PC-3 (cell line): ENCODE data around the gene TUBB. TPM values are rescaled to one million over a fixed set of nuclear protein-coding genes. Genes with fewer than 3 reads are reported as not detected.

Source experiments
- ATAC-seq: fragments of 200-7000 bp; cut with Tn5 transposase; 2 replicates; pipeline ENCODE4 v1.9.1; 2020; ENCODE audit warnings: mild to moderate bottlenecking, moderate library complexity
- BruUV-seq: library from RNA; stranded (reverse); fragments of 400-500 nt; replicated peaks from 2 replicates; lab custom pipeline; 2021; lab: Mats Ljungman, UMichigan
- CTCF ChIA-PET: fragments of 300-600 bp; sonication (Branson Sonifier 250); formaldehyde crosslinking; loops from one replicate; lab custom pipeline; 2022; ENCODE audit warnings: antibody characterized with exemption; lab: Charles Lee
- POLR2A ChIA-PET: fragments of 300-600 bp; sonication (Branson Sonifier 250); formaldehyde crosslinking; loops from one replicate; lab custom pipeline; 2022; ENCODE audit warnings: antibody characterized with exemption; ENCODE audit not compliant: unreplicated experiment; lab: Charles Lee
- DNase-seq: peaks from one replicate; pipeline ENCODE4 v3.0.0-alpha.2; 2015
- H2AFZ ChIP-seq: fragments of 300-600 bp; sonication (generic); 2 replicates; pipeline ENCODE4 v1.6.0; 2016; ENCODE audit warnings: antibody characterized with exemption, low read length
- H3F3A ChIP-seq: fragments of 300-600 bp; sonication (generic); one replicate; pipeline ENCODE4 v1.6.0; 2017; ENCODE audit warnings: antibody characterized with exemption, low read length, control low read depth, mild to moderate bottlenecking; ENCODE audit not compliant: unreplicated experiment
- H3K27ac ChIP-seq: fragments of 300-600 bp; sonication (generic); 2 replicates; pipeline ENCODE4 v1.5.1; 2016; ENCODE audit warnings: mild to moderate bottlenecking, low read length
- H3K27me3 ChIP-seq: fragments of 300-600 bp; sonication (generic); 2 replicates; pipeline ENCODE4 v1.6.1; 2016; ENCODE audit warnings: low read length, mixed read lengths
- H3K36me3 ChIP-seq: fragments of 300-600 bp; sonication (generic); 2 replicates; pipeline ENCODE4 v1.6.1; 2016; ENCODE audit warnings: low read depth, mixed run types, low read length, mixed read lengths
- H3K4me1 ChIP-seq: fragments of 300-600 bp; sonication (generic); 2 replicates; pipeline ENCODE4 v1.5.1; 2016; ENCODE audit warnings: low read length; ENCODE audit not compliant: insufficient read depth
- H3K4me2 ChIP-seq: fragments of 300-600 bp; sonication (generic); 2 replicates; pipeline ENCODE4 v1.6.0; 2016; ENCODE audit warnings: low read length
- H3K4me3 ChIP-seq: fragments of 300-600 bp; sonication (generic); 2 replicates; pipeline ENCODE4 v1.5.1; 2016; ENCODE audit warnings: mild to moderate bottlenecking, low read length, mixed read lengths
- H3K79me2 ChIP-seq: fragments of 300-600 bp; sonication (generic); 2 replicates; pipeline ENCODE4 v1.6.1; 2017; ENCODE audit warnings: low read length, mixed read lengths
- H3K9ac ChIP-seq: fragments of 300-600 bp; sonication (generic); 2 replicates; pipeline ENCODE4 v1.6.0; 2016; ENCODE audit warnings: mild to moderate bottlenecking, low read length
- H3K9me2 ChIP-seq: fragments of 300-600 bp; sonication (generic); replicated peaks from 2 replicates; pipeline ENCODE4 v1.6.1; 2016; ENCODE audit warnings: mixed run types, low read length, mixed read lengths
- H3K9me3 ChIP-seq: fragments of 300-600 bp; sonication (generic); 2 replicates; pipeline ENCODE4 v1.6.1; 2016; ENCODE audit warnings: low read length, mixed read lengths
- H4K20me1 ChIP-seq: fragments of 300-600 bp; sonication (generic); 2 replicates; pipeline ENCODE4 v1.6.1; 2016; ENCODE audit warnings: low read length, mixed read lengths
- EZH2 ChIP-seq: fragments of 300-600 bp; sonication (generic); IDR thresholded peaks from one replicate; pipeline ENCODE4 v1.6.1; 2017; ENCODE audit warnings: antibody characterized with exemption, mild to moderate bottlenecking, low read length; ENCODE audit not compliant: unreplicated experiment
- EZH2phosphoT487 ChIP-seq: fragments of 300-600 bp; sonication (generic); IDR thresholded peaks from 2 replicates; pipeline ENCODE4 v1.6.1; 2018; ENCODE audit warnings: mild to moderate bottlenecking, antibody characterized with exemption, low read length, borderline replicate concordance
- intact Hi-C: fragments of 100-400 bp; cut with micrococcal nuclease; formaldehyde crosslinking; loops from 2 replicates; pipeline ENCODE4 v1.9.0; 2023
- total RNA-seq: library from RNA; depleted of rRNA; stranded (reverse); fragments of >200 nt; gene quantifications from 2 replicates; pipeline ENCODE4 v1.2.3, GENCODE V29; 2014
- TF ChIP-seq, protein P1 (sequence below): fragments of 300-600 bp; sonication (generic); conservative IDR thresholded peaks from 2 replicates; pipeline ENCODE4 v1.5.1; 2017; ENCODE audit warnings: antibody characterized with exemption, low read depth, mild to moderate bottlenecking, low read length

Gene TUBB
- total RNA-seq, 1 experiment from 2014 or later = 1,398 TPM

DNA sequence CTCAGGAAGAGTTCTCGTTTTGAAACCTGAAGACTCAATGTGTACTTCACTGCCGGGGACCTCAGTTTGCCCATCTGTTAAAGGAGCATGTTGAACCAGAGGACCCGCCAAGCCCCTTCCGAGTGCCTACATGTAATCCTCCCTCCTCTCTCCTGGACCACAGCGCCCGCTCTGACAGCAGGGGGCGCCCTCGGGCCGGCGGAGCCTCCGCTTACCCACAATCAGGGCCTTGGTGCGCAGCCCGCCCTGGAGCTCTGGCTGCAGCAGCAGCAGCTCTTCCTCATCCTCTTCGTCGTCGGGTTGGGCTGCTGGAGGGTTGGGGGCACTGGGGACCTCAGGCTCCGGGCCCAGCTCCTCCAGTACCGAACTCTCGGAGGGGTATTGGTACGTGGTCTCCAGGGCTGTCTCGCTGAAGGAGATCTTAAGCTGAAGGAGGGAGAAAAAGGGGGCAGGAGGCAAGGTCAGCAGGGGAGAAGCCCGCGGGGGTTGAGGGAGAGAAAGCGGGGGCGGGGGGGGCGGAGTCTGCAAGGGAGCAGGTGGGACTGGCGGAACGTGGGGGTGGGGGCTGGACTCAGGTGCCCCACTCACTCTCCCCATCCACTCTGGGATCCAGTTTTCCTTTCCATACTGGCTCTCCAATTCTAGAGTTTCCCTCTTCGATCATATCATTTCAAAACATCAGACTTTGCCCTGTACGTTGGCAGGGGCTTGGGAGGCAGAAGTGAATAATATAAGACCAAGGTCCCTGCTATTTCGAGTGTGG is 41.0 kb upstream of the TUBB start:
- Histone ChIP-seq H4K20me1 (no peaks in the 10 kb centered on the region), H3K79me2 (peaks cover 56% of the 10 kb centered on the region), H3K27ac (no peak overlapping the region), H3F3A (no peaks in the 10 kb centered on the region), H3K9me3 (no peaks in the 10 kb centered on the region), H3K4me1 (peaks cover 43% of the 10 kb centered on the region), H3K4me3 (peak overlapping the region; percentile 26; the same call in 1 of the 2 replicates), H3K9ac (no peak overlapping the region), H3K27me3 (no peaks in the 10 kb centered on the region), H3K9me2 (no peaks in the 10 kb centered on the region), H3K4me2 (peak overlapping the region; percentile 87), H2AFZ (no peak overlapping the region), H3K36me3 (peaks cover 23% of the 10 kb centered on the region)
- peak; percentile 76 for DNase-seq
- BruUV-seq = no TSS peak
- POLR2A ChIA-PET = no interaction called here
- CTCF ChIA-PET = interaction anchor here (0.5 to 1.2 kb wide), 4 partner anchors 8 to 400 kb away, joined by 3 to 8 read pairs (median 6); no protein-coding TSS in a partner anchor
- intact Hi-C loops = no loop called here
- peak; percentile 16 for ATAC-seq
- TF ChIP-seq EZH2 (no peak), EZH2phosphoT487 (no peak)
- TF ChIP-seq, protein P1, sequence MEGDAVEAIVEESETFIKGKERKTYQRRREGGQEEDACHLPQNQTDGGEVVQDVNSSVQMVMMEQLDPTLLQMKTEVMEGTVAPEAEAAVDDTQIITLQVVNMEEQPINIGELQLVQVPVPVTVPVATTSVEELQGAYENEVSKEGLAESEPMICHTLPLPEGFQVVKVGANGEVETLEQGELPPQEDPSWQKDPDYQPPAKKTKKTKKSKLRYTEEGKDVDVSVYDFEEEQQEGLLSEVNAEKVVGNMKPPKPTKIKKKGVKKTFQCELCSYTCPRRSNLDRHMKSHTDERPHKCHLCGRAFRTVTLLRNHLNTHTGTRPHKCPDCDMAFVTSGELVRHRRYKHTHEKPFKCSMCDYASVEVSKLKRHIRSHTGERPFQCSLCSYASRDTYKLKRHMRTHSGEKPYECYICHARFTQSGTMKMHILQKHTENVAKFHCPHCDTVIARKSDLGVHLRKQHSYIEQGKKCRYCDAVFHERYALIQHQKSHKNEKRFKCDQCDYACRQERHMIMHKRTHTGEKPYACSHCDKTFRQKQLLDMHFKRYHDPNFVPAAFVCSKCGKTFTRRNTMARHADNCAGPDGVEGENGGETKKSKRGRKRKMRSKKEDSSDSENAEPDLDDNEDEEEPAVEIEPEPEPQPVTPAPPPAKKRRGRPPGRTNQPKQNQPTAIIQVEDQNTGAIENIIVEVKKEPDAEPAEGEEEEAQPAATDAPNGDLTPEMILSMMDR = peak; percentile 97

DNA sequence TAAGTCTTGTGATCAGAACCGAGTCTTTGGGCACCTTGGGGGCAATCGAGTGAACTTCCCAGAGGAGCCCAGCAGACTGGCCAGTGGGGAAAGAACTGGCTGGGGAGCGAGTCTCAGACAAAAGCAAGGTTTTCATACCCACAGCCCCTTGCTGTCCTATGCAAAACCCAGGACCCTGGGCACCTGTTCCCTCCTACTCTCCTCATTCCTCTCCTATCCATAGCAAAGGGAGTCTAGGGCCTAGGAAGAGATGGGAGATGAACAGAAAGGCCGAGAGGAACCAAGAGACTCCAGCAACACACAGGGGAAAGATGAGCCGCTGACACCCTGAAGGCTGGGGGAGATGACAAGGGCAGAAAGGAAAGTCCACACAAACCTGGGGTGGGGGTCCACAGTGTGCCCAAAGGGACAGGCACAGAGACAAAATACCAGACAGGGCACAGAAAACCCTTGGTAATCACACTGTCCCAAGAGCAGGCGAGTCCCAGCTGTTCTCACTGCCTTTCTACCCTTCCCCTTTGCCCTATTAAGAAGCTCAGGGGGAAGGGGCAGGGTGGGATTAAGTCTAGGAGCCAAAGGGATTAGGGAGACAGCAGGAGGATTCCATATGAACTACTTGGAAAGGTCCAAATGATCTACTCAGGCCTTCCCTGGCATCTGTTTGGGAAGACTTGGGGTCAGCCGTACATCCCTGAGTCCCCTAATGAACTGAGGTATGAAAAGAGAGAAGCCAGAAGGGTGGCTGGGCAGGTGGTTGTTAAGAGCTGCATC is 40.2 kb upstream of the TUBB start:
- peaks cover 23% of the 10 kb centered on the region for H3K36me3 ChIP-seq
- H3K27ac ChIP-seq = no peak overlapping the region
- DNase-seq (no peak), ATAC-seq (no peak)
- CTCF ChIA-PET = interaction anchor here (0.6 to 1.2 kb wide), 2 partner anchors 15 to 51 kb away, joined by 3 to 8 read pairs; no protein-coding TSS in a partner anchor
- BruUV-seq = no TSS peak
- H2AFZ ChIP-seq = no peak overlapping the region
- peak overlapping the region; percentile 87 for H3K4me2 ChIP-seq
- H3K27me3 ChIP-seq = no peaks in the 10 kb centered on the region
- POLR2A ChIA-PET = no interaction called here
- TF ChIP-seq EZH2phosphoT487 = no peak
- TF ChIP-seq, protein P1 = no peak
- TF ChIP-seq EZH2 = no peak
- no peaks in the 10 kb centered on the region for H3F3A ChIP-seq
- peak overlapping the region; percentile 26; the same call in 1 of the 2 replicates for H3K4me3 ChIP-seq
- peaks cover 64% of the 10 kb centered on the region for H3K79me2 ChIP-seq
- H3K4me1 ChIP-seq = peaks cover 46% of the 10 kb centered on the region
- no peaks in the 10 kb centered on the region for H3K9me2 ChIP-seq
- H3K9me3 ChIP-seq = no peaks in the 10 kb centered on the region
- intact Hi-C loops = no loop called here
- H4K20me1 ChIP-seq = no peaks in the 10 kb centered on the region
- H3K9ac ChIP-seq = no peak overlapping the region
